ENCODE measurements around the gene TUBA1C.
A peak's percentile ranks its signal among the peaks of the same experiment; 100 is the strongest.

Gene TUBA1C

DNA sequence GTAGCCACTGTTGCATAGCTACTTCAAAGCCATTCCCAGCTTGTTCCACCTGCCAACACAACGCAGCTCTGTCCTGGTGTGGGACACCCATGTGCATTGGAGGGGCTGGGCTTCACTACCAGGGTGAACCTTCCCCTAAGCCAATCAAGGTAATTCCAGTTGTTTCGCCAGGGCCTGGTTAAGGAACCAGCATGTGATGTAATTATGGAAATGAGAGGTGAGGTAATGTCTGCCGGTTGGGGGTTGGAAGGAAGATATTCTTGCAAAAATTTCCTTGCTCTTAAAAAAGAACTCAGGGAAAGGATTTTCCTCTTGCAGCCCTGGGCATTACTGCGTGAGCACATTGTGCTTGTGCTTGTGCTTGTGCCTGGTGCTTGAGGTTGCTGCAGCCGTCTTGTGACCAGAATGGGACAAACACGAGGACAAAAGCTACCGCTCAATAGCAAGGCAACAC lies 14.9 kb downstream of the TUBA1C start (continued):
- TF ChIP-seq, protein P1, sequence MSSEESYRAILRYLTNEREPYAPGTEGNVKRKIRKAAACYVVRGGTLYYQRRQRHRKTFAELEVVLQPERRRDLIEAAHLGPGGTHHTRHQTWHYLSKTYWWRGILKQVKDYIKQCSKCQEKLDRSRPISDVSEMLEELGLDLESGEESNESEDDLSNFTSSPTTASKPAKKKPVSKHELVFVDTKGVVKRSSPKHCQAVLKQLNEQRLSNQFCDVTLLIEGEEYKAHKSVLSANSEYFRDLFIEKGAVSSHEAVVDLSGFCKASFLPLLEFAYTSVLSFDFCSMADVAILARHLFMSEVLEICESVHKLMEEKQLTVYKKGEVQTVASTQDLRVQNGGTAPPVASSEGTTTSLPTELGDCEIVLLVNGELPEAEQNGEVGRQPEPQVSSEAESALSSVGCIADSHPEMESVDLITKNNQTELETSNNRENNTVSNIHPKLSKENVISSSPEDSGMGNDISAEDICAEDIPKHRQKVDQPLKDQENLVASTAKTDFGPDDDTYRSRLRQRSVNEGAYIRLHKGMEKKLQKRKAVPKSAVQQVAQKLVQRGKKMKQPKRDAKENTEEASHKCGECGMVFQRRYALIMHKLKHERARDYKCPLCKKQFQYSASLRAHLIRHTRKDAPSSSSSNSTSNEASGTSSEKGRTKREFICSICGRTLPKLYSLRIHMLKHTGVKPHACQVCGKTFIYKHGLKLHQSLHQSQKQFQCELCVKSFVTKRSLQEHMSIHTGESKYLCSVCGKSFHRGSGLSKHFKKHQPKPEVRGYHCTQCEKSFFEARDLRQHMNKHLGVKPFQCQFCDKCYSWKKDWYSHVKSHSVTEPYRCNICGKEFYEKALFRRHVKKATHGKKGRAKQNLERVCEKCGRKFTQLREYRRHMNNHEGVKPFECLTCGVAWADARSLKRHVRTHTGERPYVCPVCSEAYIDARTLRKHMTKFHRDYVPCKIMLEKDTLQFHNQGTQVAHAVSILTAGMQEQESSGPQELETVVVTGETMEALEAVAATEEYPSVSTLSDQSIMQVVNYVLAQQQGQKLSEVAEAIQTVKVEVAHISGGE (tag by site-specific recombination; conservative IDR thresholded peaks at IDR 0.05; ENCODE audit: low read depth): no peak
- no peak for TF ChIP-seq ZNF747 (tag by site-specific recombination; IDR thresholded peaks at IDR 0.05)
- TF ChIP-seq GLIS1 (tag by site-specific recombination; IDR thresholded peaks at IDR 0.05): peak; percentile 54; the same call in 1 of the 2 replicates
- TF ChIP-seq GFI1B (tag by site-specific recombination; IDR thresholded peaks at IDR 0.05): no peak
- TF ChIP-seq ZNF777 (tag by site-specific recombination; IDR thresholded peaks at IDR 0.05; ENCODE audit: borderline replicate concordance): no peak
- no peak for TF ChIP-seq ZNF610 (tag by site-specific recombination; IDR thresholded peaks at IDR 0.05; ENCODE audit: borderline replicate concordance)
- peak; percentile 11; the same call in 1 of the 2 replicates for TF ChIP-seq ZNF394 (tag by site-specific recombination; IDR thresholded peaks at IDR 0.05; ENCODE audit: borderline replicate concordance)
- TF ChIP-seq ZNF202 (tag by site-specific recombination; IDR thresholded peaks at IDR 0.05; ENCODE audit: borderline replicate concordance): no peak
- peak; percentile 26; the same call in 1 of the 2 replicates for TF ChIP-seq SP2 (tag by site-specific recombination; IDR thresholded peaks at IDR 0.05)
- no peak for TF ChIP-seq ZNF624 (tag by site-specific recombination; IDR thresholded peaks at IDR 0.05)
- peak; percentile 73; the same call in 1 of the 2 replicates for TF ChIP-seq ZNF501 (tag by site-specific recombination; IDR thresholded peaks at IDR 0.05)
- TF ChIP-seq ZNF24 (tag by site-specific recombination; IDR thresholded peaks at IDR 0.05): 0 out of 2 replicates have a peak, but pooled peaks have one; percentile 24
- no peak for TF ChIP-seq ZNF785 (tag by site-specific recombination; IDR thresholded peaks at IDR 0.05)
- peak; percentile 87 for TF ChIP-seq PRDM6 (tag by site-specific recombination; IDR thresholded peaks at IDR 0.05)
- no peak for TF ChIP-seq SALL2 (tag by site-specific recombination; IDR thresholded peaks at IDR 0.05; ENCODE audit: borderline replicate concordance)
- no peak for TF ChIP-seq ZNF292 (tag by site-specific recombination; IDR thresholded peaks at IDR 0.05; ENCODE audit: borderline replicate concordance, low read depth)
- peak; percentile 74; the same call in 1 of the 2 replicates for TF ChIP-seq SCRT2 (tag by site-specific recombination; IDR thresholded peaks at IDR 0.05)
- peak; percentile 79 for TF ChIP-seq ZNF341 (tag by site-specific recombination; IDR thresholded peaks at IDR 0.05; ENCODE audit: low read depth)
- TF ChIP-seq, protein P2, sequence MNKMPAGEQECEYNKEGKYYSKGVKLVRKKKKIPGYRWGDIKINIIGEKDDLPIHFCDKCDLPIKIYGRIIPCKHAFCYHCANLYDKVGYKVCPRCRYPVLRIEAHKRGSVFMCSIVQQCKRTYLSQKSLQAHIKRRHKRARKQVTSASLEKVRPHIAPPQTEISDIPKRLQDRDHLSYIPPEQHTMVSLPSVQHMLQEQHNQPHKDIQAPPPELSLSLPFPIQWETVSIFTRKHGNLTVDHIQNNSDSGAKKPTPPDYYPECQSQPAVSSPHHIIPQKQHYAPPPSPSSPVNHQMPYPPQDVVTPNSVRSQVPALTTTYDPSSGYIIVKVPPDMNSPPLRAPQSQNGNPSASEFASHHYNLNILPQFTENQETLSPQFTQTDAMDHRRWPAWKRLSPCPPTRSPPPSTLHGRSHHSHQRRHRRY (tag by site-specific recombination; IDR thresholded peaks at IDR 0.05): no peak
- no peak for TF ChIP-seq ZNF560 (tag by site-specific recombination; IDR thresholded peaks at IDR 0.05; ENCODE audit: borderline replicate concordance)
- TF ChIP-seq, protein P3, sequence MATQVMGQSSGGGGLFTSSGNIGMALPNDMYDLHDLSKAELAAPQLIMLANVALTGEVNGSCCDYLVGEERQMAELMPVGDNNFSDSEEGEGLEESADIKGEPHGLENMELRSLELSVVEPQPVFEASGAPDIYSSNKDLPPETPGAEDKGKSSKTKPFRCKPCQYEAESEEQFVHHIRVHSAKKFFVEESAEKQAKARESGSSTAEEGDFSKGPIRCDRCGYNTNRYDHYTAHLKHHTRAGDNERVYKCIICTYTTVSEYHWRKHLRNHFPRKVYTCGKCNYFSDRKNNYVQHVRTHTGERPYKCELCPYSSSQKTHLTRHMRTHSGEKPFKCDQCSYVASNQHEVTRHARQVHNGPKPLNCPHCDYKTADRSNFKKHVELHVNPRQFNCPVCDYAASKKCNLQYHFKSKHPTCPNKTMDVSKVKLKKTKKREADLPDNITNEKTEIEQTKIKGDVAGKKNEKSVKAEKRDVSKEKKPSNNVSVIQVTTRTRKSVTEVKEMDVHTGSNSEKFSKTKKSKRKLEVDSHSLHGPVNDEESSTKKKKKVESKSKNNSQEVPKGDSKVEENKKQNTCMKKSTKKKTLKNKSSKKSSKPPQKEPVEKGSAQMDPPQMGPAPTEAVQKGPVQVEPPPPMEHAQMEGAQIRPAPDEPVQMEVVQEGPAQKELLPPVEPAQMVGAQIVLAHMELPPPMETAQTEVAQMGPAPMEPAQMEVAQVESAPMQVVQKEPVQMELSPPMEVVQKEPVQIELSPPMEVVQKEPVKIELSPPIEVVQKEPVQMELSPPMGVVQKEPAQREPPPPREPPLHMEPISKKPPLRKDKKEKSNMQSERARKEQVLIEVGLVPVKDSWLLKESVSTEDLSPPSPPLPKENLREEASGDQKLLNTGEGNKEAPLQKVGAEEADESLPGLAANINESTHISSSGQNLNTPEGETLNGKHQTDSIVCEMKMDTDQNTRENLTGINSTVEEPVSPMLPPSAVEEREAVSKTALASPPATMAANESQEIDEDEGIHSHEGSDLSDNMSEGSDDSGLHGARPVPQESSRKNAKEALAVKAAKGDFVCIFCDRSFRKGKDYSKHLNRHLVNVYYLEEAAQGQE (tag by site-specific recombination; IDR thresholded peaks at IDR 0.05): no peak
- TF ChIP-seq, protein P4, sequence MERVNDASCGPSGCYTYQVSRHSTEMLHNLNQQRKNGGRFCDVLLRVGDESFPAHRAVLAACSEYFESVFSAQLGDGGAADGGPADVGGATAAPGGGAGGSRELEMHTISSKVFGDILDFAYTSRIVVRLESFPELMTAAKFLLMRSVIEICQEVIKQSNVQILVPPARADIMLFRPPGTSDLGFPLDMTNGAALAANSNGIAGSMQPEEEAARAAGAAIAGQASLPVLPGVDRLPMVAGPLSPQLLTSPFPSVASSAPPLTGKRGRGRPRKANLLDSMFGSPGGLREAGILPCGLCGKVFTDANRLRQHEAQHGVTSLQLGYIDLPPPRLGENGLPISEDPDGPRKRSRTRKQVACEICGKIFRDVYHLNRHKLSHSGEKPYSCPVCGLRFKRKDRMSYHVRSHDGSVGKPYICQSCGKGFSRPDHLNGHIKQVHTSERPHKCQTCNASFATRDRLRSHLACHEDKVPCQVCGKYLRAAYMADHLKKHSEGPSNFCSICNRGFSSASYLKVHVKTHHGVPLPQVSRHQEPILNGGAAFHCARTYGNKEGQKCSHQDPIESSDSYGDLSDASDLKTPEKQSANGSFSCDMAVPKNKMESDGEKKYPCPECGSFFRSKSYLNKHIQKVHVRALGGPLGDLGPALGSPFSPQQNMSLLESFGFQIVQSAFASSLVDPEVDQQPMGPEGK (tag by site-specific recombination; IDR thresholded peaks at IDR 0.05): peak; percentile 82
- TF ChIP-seq ATF2 (tag by site-specific recombination; IDR thresholded peaks at IDR 0.05; ENCODE audit: low read depth): peak; percentile 93
- no peak for TF ChIP-seq BCL11A (tag by site-specific recombination; IDR thresholded peaks at IDR 0.05; ENCODE audit: low read depth)
- TF ChIP-seq ZNF658 (tag by site-specific recombination; IDR thresholded peaks at IDR 0.05): no peak
- no peak for TF ChIP-seq HOXA7 (CRISPR knock-in tag; IDR thresholded peaks at IDR 0.05; ENCODE audit: borderline replicate concordance)
- TF ChIP-seq ZNF2 (tag by site-specific recombination; IDR thresholded peaks at IDR 0.05): no peak; the same call in 1 of the 2 replicates
